Liver (tissue), 9 donors: Measurements from ENCODE around the gene KCND2. TPM values are rescaled to one million over a fixed set of nuclear protein-coding genes. Genes with fewer than 3 reads are reported as not detected.

Experiments
- DNase-seq: peaks from one replicate; pipeline ENCODE4 v3.0.0-alpha.2; 2017; ENCODE audit warnings: low spot score
- H3K27ac ChIP-seq, 2 donors: one replicate each; pipeline ENCODE4 v1.7.0; 2013; ENCODE audit warnings: inconsistent platforms in 2 of 2, low read length in 2 of 2, control low read depth in 1 of 2, low read depth in 1 of 2, mild to moderate bottlenecking in 1 of 2
- H3K27me3 ChIP-seq, 4 donors: one replicate each; pipeline versions ENCODE4 v1.6.1 to v1.7.0; 2013; ENCODE audit warnings: low read length in 3 of 4, inconsistent platforms in 1 of 4, mild to moderate bottlenecking in 1 of 4, moderate library complexity in 1 of 4; ENCODE audit not compliant: control insufficient read depth in 4 of 4, insufficient read depth in 4 of 4
- H3K36me3 ChIP-seq, 4 donors: one replicate each; pipeline versions ENCODE4 v1.6.1 to v1.7.0; 2013; ENCODE audit warnings: low read length in 3 of 4, mild to moderate bottlenecking in 3 of 4, low read depth in 1 of 4, moderate library complexity in 1 of 4; ENCODE audit not compliant: control insufficient read depth in 4 of 4, insufficient read depth in 3 of 4
- H3K4me1 ChIP-seq, 4 donors: one replicate each; pipeline versions ENCODE4 v1.6.1 to v1.7.0; 2013; ENCODE audit warnings: low read length in 3 of 4, mild to moderate bottlenecking in 3 of 4, moderate library complexity in 1 of 4; ENCODE audit not compliant: control insufficient read depth in 4 of 4, insufficient read depth in 4 of 4
- H3K4me3 ChIP-seq, 3 donors: one replicate each; pipeline versions ENCODE4 v1.6.1 to v1.7.0; 2013; ENCODE audit warnings: low read length in 3 of 3, control low read depth in 1 of 3, low read depth in 1 of 3, mild to moderate bottlenecking in 1 of 3
- H3K9ac ChIP-seq, 2 donors: one replicate each; pipeline ENCODE4 v1.7.0; 2013; ENCODE audit warnings: low read length in 2 of 2, mild to moderate bottlenecking in 2 of 2, moderate library complexity in 2 of 2, control low read depth in 1 of 2, low read depth in 1 of 2
- H3K9me3 ChIP-seq, 4 donors: one replicate each; pipeline versions ENCODE4 v1.6.1 to v1.7.0; 2013; ENCODE audit warnings: low read length in 3 of 4; ENCODE audit not compliant: control insufficient read depth in 4 of 4
- FOXA1 ChIP-seq: IDR thresholded peaks from 2 replicates; pipeline ENCODE4 v1.6.1; 2016; ENCODE audit warnings: antibody characterized with exemption
- HNF4A ChIP-seq, 2 donors: conservative IDR thresholded peaks; 2 replicates each; pipeline ENCODE4 v1.6.1; 2016; ENCODE audit warnings: antibody characterized with exemption in 2 of 2, mild to moderate bottlenecking in 2 of 2
- HNF4G ChIP-seq: IDR thresholded peaks from 2 replicates; pipeline ENCODE4 v1.6.1; 2016; ENCODE audit warnings: antibody characterized with exemption
- JUND ChIP-seq, 2 donors: IDR thresholded peaks; 2 replicates each; pipeline ENCODE4 v1.6.1; 2016; ENCODE audit warnings: antibody characterized with exemption in 2 of 2
- NR2F2 ChIP-seq: IDR thresholded peaks from 2 replicates; pipeline ENCODE4 v1.6.1; 2016; ENCODE audit warnings: antibody characterized with exemption
- RXRA ChIP-seq, 2 donors: IDR thresholded peaks; 2 replicates each; pipeline ENCODE4 v1.6.1; 2017 to 2018; ENCODE audit warnings: antibody characterized with exemption in 2 of 2, mild to moderate bottlenecking in 1 of 2
- WGBS: extraction: QIAGEN DNeasy Blood & Tissue Kit; methylation state at CpG from one replicate; pipeline ENCODE4 v1.1.7; 2013; 5-methylcytosine and 5-hydroxymethylcytosine counted together
- polyA plus RNA-seq, 2 donors: library from polyadenylated mRNA; stranded (reverse) in 1 of 2; unstranded in 1 of 2; fragments of 200-250 nt in 1 of 2; fragments of >200 nt in 1 of 2; fragmentation: Nextera tagmentation in 1 of 2; extraction: Ambion mirVana in 1 of 2; gene quantifications; one replicate each; pipeline versions ENCODE4 v1.2.1 to v1.2.3, GENCODE V29; 2013 to 2015
- total RNA-seq, 2 donors: library from RNA; depleted of rRNA; stranded (reverse); fragments of >200 nt; gene quantifications; one replicate each; pipeline ENCODE4 v1.2.3, GENCODE V29; 2014
- TF ChIP-seq, protein P1 (sequence below): IDR thresholded peaks from 2 replicates; pipeline ENCODE4 v1.6.1; 2016; ENCODE audit warnings: antibody characterized with exemption, mild to moderate bottlenecking
- TF ChIP-seq, protein P2 (sequence below): IDR thresholded peaks from 2 replicates; pipeline ENCODE4 v1.6.1; 2016; ENCODE audit warnings: antibody characterized with exemption
- TF ChIP-seq, protein P3 (sequence below): fragments of 150-350 bp; IDR thresholded peaks from 2 replicates; pipeline ENCODE4 v1.5.1; 2017; ENCODE audit warnings: improper control_type of control experiment, low read depth, low read length; ENCODE audit not compliant: missing input control
- donor health status: healthy.
- donor health status: healthy.
- donor health status: healthy.
- donor health status: healthy.
- donor health status: healthy.

KCND2 gene
- total and polyA plus RNA-seq, 4 donors: 0.02 to 0.22 (median 0.07) TPM

DNA sequence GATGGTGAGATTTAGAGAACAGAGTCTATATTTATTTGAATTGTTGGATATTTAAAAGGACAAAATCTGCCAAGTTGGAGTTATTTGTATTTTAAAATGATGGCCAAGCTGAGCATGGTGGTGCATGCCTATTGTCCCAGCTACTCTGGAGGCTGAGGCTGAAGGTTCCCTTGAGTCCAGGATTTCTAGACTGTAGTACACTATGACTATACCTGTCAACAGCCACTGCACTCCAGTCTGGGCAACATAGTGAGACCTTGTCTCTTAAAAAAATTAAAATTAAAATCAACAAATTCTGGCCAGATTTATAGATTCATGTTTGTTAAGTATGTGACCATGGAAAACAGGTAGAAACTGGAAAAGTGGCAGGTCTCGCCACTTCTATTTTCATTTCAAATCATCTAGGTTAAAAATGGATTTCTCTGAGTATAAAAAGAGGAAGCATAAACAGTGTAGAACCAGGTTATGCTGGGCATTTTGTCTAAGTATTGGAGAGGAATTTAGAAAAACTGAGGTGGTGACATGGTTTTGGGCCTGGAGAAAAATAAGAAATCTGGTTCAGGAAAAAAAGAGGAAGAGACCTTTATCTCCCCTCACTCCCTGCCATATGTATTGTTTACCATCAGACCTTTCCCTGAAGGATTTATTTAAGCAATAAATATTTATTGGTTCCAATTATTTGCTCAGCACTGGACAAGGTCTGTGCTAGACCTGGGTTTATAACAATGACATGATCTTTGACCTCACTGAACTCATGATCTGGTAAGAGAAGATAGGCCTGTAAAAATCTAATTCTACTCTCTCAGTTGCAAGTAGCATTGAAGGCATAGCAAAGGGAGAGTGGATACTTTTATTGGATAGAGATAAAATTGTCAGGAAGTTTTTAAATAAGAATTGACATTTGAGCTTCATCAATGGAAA lies 450.8 kb downstream of the KCND2 start:
- no peak for DNase-seq
- no peaks in the 10 kb centered on the region for H3K36me3 ChIP-seq
- TF ChIP-seq, protein P1, sequence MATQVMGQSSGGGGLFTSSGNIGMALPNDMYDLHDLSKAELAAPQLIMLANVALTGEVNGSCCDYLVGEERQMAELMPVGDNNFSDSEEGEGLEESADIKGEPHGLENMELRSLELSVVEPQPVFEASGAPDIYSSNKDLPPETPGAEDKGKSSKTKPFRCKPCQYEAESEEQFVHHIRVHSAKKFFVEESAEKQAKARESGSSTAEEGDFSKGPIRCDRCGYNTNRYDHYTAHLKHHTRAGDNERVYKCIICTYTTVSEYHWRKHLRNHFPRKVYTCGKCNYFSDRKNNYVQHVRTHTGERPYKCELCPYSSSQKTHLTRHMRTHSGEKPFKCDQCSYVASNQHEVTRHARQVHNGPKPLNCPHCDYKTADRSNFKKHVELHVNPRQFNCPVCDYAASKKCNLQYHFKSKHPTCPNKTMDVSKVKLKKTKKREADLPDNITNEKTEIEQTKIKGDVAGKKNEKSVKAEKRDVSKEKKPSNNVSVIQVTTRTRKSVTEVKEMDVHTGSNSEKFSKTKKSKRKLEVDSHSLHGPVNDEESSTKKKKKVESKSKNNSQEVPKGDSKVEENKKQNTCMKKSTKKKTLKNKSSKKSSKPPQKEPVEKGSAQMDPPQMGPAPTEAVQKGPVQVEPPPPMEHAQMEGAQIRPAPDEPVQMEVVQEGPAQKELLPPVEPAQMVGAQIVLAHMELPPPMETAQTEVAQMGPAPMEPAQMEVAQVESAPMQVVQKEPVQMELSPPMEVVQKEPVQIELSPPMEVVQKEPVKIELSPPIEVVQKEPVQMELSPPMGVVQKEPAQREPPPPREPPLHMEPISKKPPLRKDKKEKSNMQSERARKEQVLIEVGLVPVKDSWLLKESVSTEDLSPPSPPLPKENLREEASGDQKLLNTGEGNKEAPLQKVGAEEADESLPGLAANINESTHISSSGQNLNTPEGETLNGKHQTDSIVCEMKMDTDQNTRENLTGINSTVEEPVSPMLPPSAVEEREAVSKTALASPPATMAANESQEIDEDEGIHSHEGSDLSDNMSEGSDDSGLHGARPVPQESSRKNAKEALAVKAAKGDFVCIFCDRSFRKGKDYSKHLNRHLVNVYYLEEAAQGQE: peak; percentile 81
- TF ChIP-seq HNF4A (conservative IDR thresholded peaks at IDR 0.05) (peak; percentile 38 to 47), NR2F2 (peak; percentile 44), RXRA (IDR thresholded peaks at IDR 0.05) (peak; percentile 15 to 36)
- TF ChIP-seq, protein P2, sequence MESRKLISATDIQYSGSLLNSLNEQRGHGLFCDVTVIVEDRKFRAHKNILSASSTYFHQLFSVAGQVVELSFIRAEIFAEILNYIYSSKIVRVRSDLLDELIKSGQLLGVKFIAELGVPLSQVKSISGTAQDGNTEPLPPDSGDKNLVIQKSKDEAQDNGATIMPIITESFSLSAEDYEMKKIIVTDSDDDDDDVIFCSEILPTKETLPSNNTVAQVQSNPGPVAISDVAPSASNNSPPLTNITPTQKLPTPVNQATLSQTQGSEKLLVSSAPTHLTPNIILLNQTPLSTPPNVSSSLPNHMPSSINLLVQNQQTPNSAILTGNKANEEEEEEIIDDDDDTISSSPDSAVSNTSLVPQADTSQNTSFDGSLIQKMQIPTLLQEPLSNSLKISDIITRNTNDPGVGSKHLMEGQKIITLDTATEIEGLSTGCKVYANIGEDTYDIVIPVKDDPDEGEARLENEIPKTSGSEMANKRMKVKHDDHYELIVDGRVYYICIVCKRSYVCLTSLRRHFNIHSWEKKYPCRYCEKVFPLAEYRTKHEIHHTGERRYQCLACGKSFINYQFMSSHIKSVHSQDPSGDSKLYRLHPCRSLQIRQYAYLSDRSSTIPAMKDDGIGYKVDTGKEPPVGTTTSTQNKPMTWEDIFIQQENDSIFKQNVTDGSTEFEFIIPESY: no peak
- H3K9ac ChIP-seq: no peak overlapping the region
- H3K4me1 ChIP-seq: peaks cover 0 to 9% (median 5%) of the 10 kb centered on the region in 4 donors
- no peak overlapping the region for H3K27ac ChIP-seq
- H3K4me3 ChIP-seq: no peak overlapping the region
- H3K9me3 ChIP-seq: no peaks in the 10 kb centered on the region
- WGBS: 92% methylated on average over 1 of the region's 1 CpG
- no peaks in the 10 kb centered on the region for H3K27me3 ChIP-seq

DNA sequence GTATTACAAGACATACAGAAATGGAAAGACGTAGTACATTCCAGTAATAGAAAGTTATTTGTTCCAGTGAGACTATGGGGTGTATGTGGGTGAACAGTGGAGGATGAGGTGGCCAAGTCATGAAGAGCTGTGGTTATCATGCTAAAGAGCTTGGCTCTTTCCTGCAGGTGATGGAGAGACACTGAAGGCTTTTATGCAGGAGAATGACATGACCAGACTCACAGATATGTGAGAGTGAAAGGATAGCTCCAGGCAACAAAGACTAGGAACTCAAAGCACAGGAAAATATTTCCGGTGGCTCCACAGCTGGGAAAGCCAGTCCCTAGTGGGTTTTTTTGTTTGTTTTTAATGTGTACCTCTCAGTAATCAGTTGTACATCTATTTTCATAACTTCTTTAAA lies 451.5 kb downstream of the KCND2 start:
- Histone ChIP-seq H3K9ac (no peak overlapping the region), H3K36me3 (no peaks in the 10 kb centered on the region), H3K27me3 (no peaks in the 10 kb centered on the region), H3K27ac (no peak overlapping the region), H3K9me3 (no peaks in the 10 kb centered on the region), H3K4me3 (no peak overlapping the region), H3K4me1 (peaks cover 0 to 9% (median 5%) of the 10 kb centered on the region in 4 donors)
- WGBS: 64% methylated on average over 2 of the region's 2 CpGs
- no peak for DNase-seq
- TF ChIP-seq FOXA1 (no peak), HNF4G (no peak)

DNA sequence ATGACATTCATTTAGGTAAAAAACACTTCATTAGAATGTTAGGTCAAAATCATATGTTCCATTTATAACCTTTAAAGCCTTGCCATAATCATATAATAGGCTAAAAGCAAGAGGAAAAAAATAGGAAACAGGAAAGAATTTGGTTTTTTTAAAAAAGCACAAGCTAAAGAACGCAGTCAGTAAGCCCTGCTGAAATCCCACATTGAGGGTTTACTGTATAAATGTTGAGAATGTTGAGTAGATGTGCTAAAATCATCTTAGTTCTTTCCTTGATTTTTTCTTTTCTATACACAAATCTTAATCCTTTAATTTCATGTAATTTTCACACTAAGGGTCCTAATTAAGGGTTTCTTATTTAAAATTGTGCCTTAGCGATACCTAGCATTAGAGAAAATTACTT lies 452.0 kb downstream of the KCND2 start:
- Histone ChIP-seq H3K9me3 (no peaks in the 10 kb centered on the region), H3K27me3 (no peaks in the 10 kb centered on the region), H3K27ac (no peak overlapping the region), H3K9ac (peak overlapping the region in 1 of 2 donors; percentile 13), H3K4me3 (no peak overlapping the region), H3K36me3 (no peaks in the 10 kb centered on the region), H3K4me1 (peaks cover 0 to 9% (median 5%) of the 10 kb centered on the region in 4 donors)
- 84% methylated on average over 2 of the region's 2 CpGs for WGBS
- DNase-seq: no peak
- no peak for TF ChIP-seq JUND (IDR thresholded peaks at IDR 0.05)
- TF ChIP-seq, protein P3, sequence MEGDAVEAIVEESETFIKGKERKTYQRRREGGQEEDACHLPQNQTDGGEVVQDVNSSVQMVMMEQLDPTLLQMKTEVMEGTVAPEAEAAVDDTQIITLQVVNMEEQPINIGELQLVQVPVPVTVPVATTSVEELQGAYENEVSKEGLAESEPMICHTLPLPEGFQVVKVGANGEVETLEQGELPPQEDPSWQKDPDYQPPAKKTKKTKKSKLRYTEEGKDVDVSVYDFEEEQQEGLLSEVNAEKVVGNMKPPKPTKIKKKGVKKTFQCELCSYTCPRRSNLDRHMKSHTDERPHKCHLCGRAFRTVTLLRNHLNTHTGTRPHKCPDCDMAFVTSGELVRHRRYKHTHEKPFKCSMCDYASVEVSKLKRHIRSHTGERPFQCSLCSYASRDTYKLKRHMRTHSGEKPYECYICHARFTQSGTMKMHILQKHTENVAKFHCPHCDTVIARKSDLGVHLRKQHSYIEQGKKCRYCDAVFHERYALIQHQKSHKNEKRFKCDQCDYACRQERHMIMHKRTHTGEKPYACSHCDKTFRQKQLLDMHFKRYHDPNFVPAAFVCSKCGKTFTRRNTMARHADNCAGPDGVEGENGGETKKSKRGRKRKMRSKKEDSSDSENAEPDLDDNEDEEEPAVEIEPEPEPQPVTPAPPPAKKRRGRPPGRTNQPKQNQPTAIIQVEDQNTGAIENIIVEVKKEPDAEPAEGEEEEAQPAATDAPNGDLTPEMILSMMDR: no peak
- no peak for TF ChIP-seq FOXA1
- TF ChIP-seq NR2F2: no peak
